Mesendoderm (in vitro differentiated cells): ENCODE results near the gene LIMA1.
A peak's percentile ranks its signal among the peaks of the same experiment; 100 is the strongest.

Experiments
- DNase-seq: peaks from one replicate; pipeline ENCODE4 v3.0.0; 2013
- H2AK5ac ChIP-seq: 2 replicates; pipeline ENCODE4 v1.6.1; 2013; ENCODE audit warnings: low read length, inconsistent platforms
- H2BK120ac ChIP-seq: 2 replicates; pipeline ENCODE4 v1.6.1; 2013; ENCODE audit warnings: low read depth, mild to moderate bottlenecking, low read length, moderate library complexity, mixed read lengths
- H2BK15ac ChIP-seq: replicated peaks from 2 replicates; pipeline ENCODE4 v1.6.1; 2013; ENCODE audit warnings: low read depth, mild to moderate bottlenecking, moderate library complexity
- H2BK5ac ChIP-seq: 2 replicates; pipeline ENCODE4 v1.6.1; 2013; ENCODE audit warnings: low read length, inconsistent platforms
- H3K18ac ChIP-seq: 2 replicates; pipeline ENCODE4 v1.6.1; 2013; ENCODE audit warnings: mild to moderate bottlenecking, low read length, mixed read lengths
- H3K23ac ChIP-seq: one replicate; pipeline ENCODE4 v1.6.1; 2013; ENCODE audit warnings: low read length
- H3K27ac ChIP-seq: 2 replicates; pipeline ENCODE4 v1.5.1; 2013; ENCODE audit warnings: low read depth, mild to moderate bottlenecking, inconsistent platforms, low read length, moderate library complexity
- H3K27me3 ChIP-seq: 2 replicates; pipeline ENCODE4 v1.6.1; 2013; ENCODE audit warnings: low read length, control low read depth, mild to moderate bottlenecking, inconsistent platforms; ENCODE audit not compliant: insufficient read depth, poor library complexity
- H3K36me3 ChIP-seq: 2 replicates; pipeline ENCODE4 v1.6.1; 2013; ENCODE audit warnings: low read length, inconsistent platforms; ENCODE audit not compliant: control insufficient read depth, insufficient read depth
- H3K4ac ChIP-seq: one replicate; pipeline ENCODE4 v1.6.1; 2013; ENCODE audit warnings: low read depth, mild to moderate bottlenecking, low read length, moderate library complexity
- H3K4me1 ChIP-seq: 2 replicates; pipeline ENCODE4 v1.6.1; 2013; ENCODE audit warnings: low read depth, low read length, inconsistent platforms; ENCODE audit not compliant: control insufficient read depth
- H3K4me2 ChIP-seq: 2 replicates; pipeline ENCODE4 v1.6.1; 2013; ENCODE audit warnings: low read length
- H3K4me3 ChIP-seq: 2 replicates; pipeline ENCODE4 v1.5.1; 2013; ENCODE audit warnings: mild to moderate bottlenecking, low read length
- H3K56ac ChIP-seq: one replicate; pipeline ENCODE4 v1.6.1; 2013; ENCODE audit warnings: low read length
- H3K79me1 ChIP-seq: 2 replicates; pipeline ENCODE4 v1.6.1; 2013; ENCODE audit warnings: low read length, inconsistent platforms
- H3K79me2 ChIP-seq: 2 replicates; pipeline ENCODE4 v1.6.1; 2013; ENCODE audit warnings: mild to moderate bottlenecking, low read length; ENCODE audit not compliant: control insufficient read depth, insufficient read depth
- H3K9ac ChIP-seq: 2 replicates; pipeline ENCODE4 v1.6.1; 2013; ENCODE audit warnings: low read length, inconsistent platforms
- H4K5ac ChIP-seq: one replicate; pipeline ENCODE4 v1.6.1; 2013; ENCODE audit warnings: low read length
- H4K8ac ChIP-seq: one replicate; pipeline ENCODE4 v1.6.1; 2013; ENCODE audit warnings: low read depth, mild to moderate bottlenecking, control low read depth, low read length, moderate library complexity
- WGBS: extraction: QIAGEN DNeasy Blood & Tissue Kit; methylation state at CpG from one replicate; pipeline ENCODE4 v1.1.7; 2013; ENCODE audit warnings: low lambda C conversion rate, missing lambda C conversion rate; ENCODE audit not compliant: insufficient coverage; ENCODE audit errors: extremely low coverage; 5-methylcytosine and 5-hydroxymethylcytosine counted together

LIMA1 gene

GRCh38 chr12:50230217-50230616, 53.1 kb downstream of the LIMA1 start:
- H2BK5ac ChIP-seq = no peak overlapping the region
- no peak overlapping the region for H3K4me2 ChIP-seq
- no peak overlapping the region for H3K23ac ChIP-seq
- no peak overlapping the region for H4K5ac ChIP-seq
- no peaks in the 10 kb centered on the region for H3K79me2 ChIP-seq
- no peak for DNase-seq
- no peak overlapping the region for H4K8ac ChIP-seq
- no peaks in the 10 kb centered on the region for H3K36me3 ChIP-seq
- no peaks in the 10 kb centered on the region for H3K79me1 ChIP-seq
- H2BK120ac ChIP-seq = no peak overlapping the region
- H3K18ac ChIP-seq = no peak overlapping the region
- H3K9ac ChIP-seq = no peak overlapping the region
- no peak overlapping the region for H2AK5ac ChIP-seq
- H3K27me3 ChIP-seq = no peaks in the 10 kb centered on the region
- no peak overlapping the region for H3K56ac ChIP-seq
- no peaks in the 10 kb centered on the region for H3K4me1 ChIP-seq
- no peak overlapping the region for H2BK15ac ChIP-seq
- no peak overlapping the region for H3K27ac ChIP-seq
- no CpG with 5 or more reads among the region's 6 CpGs for WGBS
- no peak overlapping the region for H3K4me3 ChIP-seq
- H3K4ac ChIP-seq = no peak overlapping the region

GRCh38 chr12:50224026-50224692, 59.2 kb downstream of the LIMA1 start:
- WGBS = no CpG with 5 or more reads among the region's 2 CpGs
- Histone ChIP-seq H3K27ac (no peak overlapping the region), H4K8ac (no peak overlapping the region)

GRCh38 chr12:50222275-50222783, 61.0 kb downstream of the LIMA1 start:
- Histone ChIP-seq H3K56ac (peak overlapping the region; percentile 96), H3K79me1 (peaks cover 4% of the 10 kb centered on the region), H3K23ac (no peak overlapping the region), H3K4ac (peak overlapping the region; percentile 93), H4K5ac (no peak overlapping the region), H3K4me3 (peak overlapping the region; percentile 68), H2BK5ac (peak overlapping the region; percentile 58), H3K4me1 (no peaks in the 10 kb centered on the region), H3K27ac (peak overlapping the region; percentile 58), H3K79me2 (peaks cover 35% of the 10 kb centered on the region), H3K27me3 (no peaks in the 10 kb centered on the region), H3K36me3 (no peaks in the 10 kb centered on the region), H2BK15ac (no peak overlapping the region), H3K9ac (peak overlapping the region; percentile 88), H3K18ac (peak overlapping the region; percentile 5), H4K8ac (no peak overlapping the region), H2BK120ac (peak overlapping the region; percentile 62), H2AK5ac (peak overlapping the region; percentile 61), H3K4me2 (peak overlapping the region; percentile 91)
- peak; percentile 94 for DNase-seq
- no CpG with 5 or more reads among the region's 5 CpGs for WGBS

More at GRCh38 chr12:50224026-50224692, 59.2 kb downstream of the LIMA1 start:
- H3K4me1 ChIP-seq = no peaks in the 10 kb centered on the region
- no peak overlapping the region for H3K9ac ChIP-seq
- H3K4ac ChIP-seq = peak overlapping the region; percentile 81
- no peak overlapping the region for H2BK15ac ChIP-seq
- H3K27me3 ChIP-seq = no peaks in the 10 kb centered on the region
- H3K56ac ChIP-seq = no peak overlapping the region
- H3K79me1 ChIP-seq = no peaks in the 10 kb centered on the region
- peak; percentile 85 for DNase-seq
- H3K23ac ChIP-seq = no peak overlapping the region
- H3K36me3 ChIP-seq = no peaks in the 10 kb centered on the region
- H2BK120ac ChIP-seq = no peak overlapping the region
- peaks cover 24% of the 10 kb centered on the region for H3K79me2 ChIP-seq
- no peak overlapping the region for H2AK5ac ChIP-seq
- no peak overlapping the region for H4K5ac ChIP-seq
- no peak overlapping the region for H3K4me3 ChIP-seq
- no peak overlapping the region for H2BK5ac ChIP-seq
- no peak overlapping the region for H3K4me2 ChIP-seq
- no peak overlapping the region for H3K18ac ChIP-seq

GRCh38 chr12:50221228-50222008, 61.9 kb downstream of the LIMA1 start:
- Histone ChIP-seq H4K8ac (no peak overlapping the region), H3K56ac (peak overlapping the region; percentile 96), H3K27me3 (no peaks in the 10 kb centered on the region), H2AK5ac (no peak overlapping the region), H3K9ac (peak overlapping the region; percentile 88), H4K5ac (no peak overlapping the region), H3K4me3 (peak overlapping the region; percentile 68), H2BK5ac (no peak overlapping the region), H3K18ac (peak overlapping the region; percentile 98), H3K4ac (peak overlapping the region; percentile 36), H2BK120ac (no peak overlapping the region), H3K79me1 (peaks cover 4% of the 10 kb centered on the region), H2BK15ac (no peak overlapping the region), H3K4me2 (peak overlapping the region; percentile 91), H3K79me2 (peaks cover 39% of the 10 kb centered on the region), H3K36me3 (no peaks in the 10 kb centered on the region), H3K27ac (peak overlapping the region; percentile 58), H3K4me1 (no peaks in the 10 kb centered on the region), H3K23ac (no peak overlapping the region)
- DNase-seq = peak; percentile 66
- no CpG with 5 or more reads among the region's 9 CpGs for WGBS

GRCh38 chr12:50220363-50220995, 62.8 kb downstream of the LIMA1 start:
- peaks cover 4% of the 10 kb centered on the region for H3K79me1 ChIP-seq
- no peak overlapping the region for H4K8ac ChIP-seq
- H2BK5ac ChIP-seq = no peak overlapping the region
- peak overlapping the region; percentile 14 for H3K18ac ChIP-seq
- H3K4ac ChIP-seq = no peak overlapping the region
- H3K56ac ChIP-seq = peak overlapping the region; percentile 69
- H3K4me1 ChIP-seq = no peaks in the 10 kb centered on the region
- H2AK5ac ChIP-seq = no peak overlapping the region
- peak; percentile 47 for DNase-seq
- H3K79me2 ChIP-seq = peaks cover 44% of the 10 kb centered on the region
- no CpG with 5 or more reads among the region's 4 CpGs for WGBS
- no peak overlapping the region for H3K23ac ChIP-seq
- H4K5ac ChIP-seq = no peak overlapping the region
- H3K27ac ChIP-seq = no peak overlapping the region
- peak overlapping the region; percentile 36 for H2BK15ac ChIP-seq
- peak overlapping the region; percentile 54 for H3K9ac ChIP-seq
- H3K4me2 ChIP-seq = peak overlapping the region; percentile 35
- H3K27me3 ChIP-seq = no peaks in the 10 kb centered on the region
- peak overlapping the region; percentile 6 for H3K4me3 ChIP-seq
- no peak overlapping the region for H2BK120ac ChIP-seq
- H3K36me3 ChIP-seq = no peaks in the 10 kb centered on the region
